KMS-11 (cell line): ENCODE measurements around the gene MYH10.

Source experiments
- H2AFZ ChIP-seq: fragments of 200-600 bp; sonication (generic); 2 replicates; pipeline ENCODE4 v1.6.1; 2016; ENCODE audit warnings: antibody characterized with exemption, mixed run types, low read depth
- H3K27ac ChIP-seq: fragments of 200-600 bp; sonication (generic); 2 replicates; pipeline ENCODE4 v1.6.1; 2016; ENCODE audit warnings: mild to moderate bottlenecking, mixed run types
- H3K27me3 ChIP-seq: fragments of 200-600 bp; sonication (generic); 2 replicates; pipeline ENCODE4 v1.6.1; 2017; ENCODE audit warnings: mild to moderate bottlenecking, low read depth, mixed run types, moderate library complexity; ENCODE audit not compliant: insufficient read depth
- H3K36me3 ChIP-seq: fragments of 200-600 bp; sonication (generic); 2 replicates; pipeline ENCODE4 v1.6.1; 2017; ENCODE audit warnings: mild to moderate bottlenecking, mixed run types; ENCODE audit not compliant: insufficient read depth
- H3K4me1 ChIP-seq: fragments of 200-600 bp; sonication (generic); 2 replicates; pipeline ENCODE4 v1.6.1; 2016; ENCODE audit warnings: mild to moderate bottlenecking, low read depth, mixed run types; ENCODE audit not compliant: poor library complexity, severe bottlenecking
- H3K4me2 ChIP-seq: fragments of 200-600 bp; sonication (generic); 2 replicates; pipeline ENCODE4 v1.7.0; 2016; ENCODE audit warnings: mild to moderate bottlenecking, mixed run types
- H3K4me3 ChIP-seq: fragments of 200-600 bp; sonication (generic); IDR thresholded peaks from 2 replicates; pipeline ENCODE4 v1.6.1; 2017; ENCODE audit warnings: low read depth, low read length, mixed read lengths; ENCODE audit not compliant: insufficient read depth
- H3K79me2 ChIP-seq: fragments of 200-600 bp; sonication (generic); 2 replicates; pipeline ENCODE4 v1.6.1; 2016; ENCODE audit warnings: low read depth, mixed run types; ENCODE audit not compliant: insufficient read depth
- H3K9ac ChIP-seq: fragments of 200-600 bp; sonication (generic); 2 replicates; pipeline ENCODE4 v1.6.1; 2016; ENCODE audit warnings: mild to moderate bottlenecking, mixed run types
- H4K20me1 ChIP-seq: fragments of 200-600 bp; sonication (generic); 2 replicates; pipeline ENCODE4 v1.6.1; 2016; ENCODE audit warnings: mild to moderate bottlenecking, mixed run types; ENCODE audit not compliant: insufficient read depth
- TF ChIP-seq, protein P1 (sequence below): fragments of 200-600 bp; sonication (generic); conservative IDR thresholded peaks from 2 replicates; pipeline ENCODE4 v1.6.1; 2017; ENCODE audit warnings: low read depth, mild to moderate bottlenecking, antibody characterized with exemption, low read length, moderate library complexity, mixed read lengths

Gene MYH10

DNA sequence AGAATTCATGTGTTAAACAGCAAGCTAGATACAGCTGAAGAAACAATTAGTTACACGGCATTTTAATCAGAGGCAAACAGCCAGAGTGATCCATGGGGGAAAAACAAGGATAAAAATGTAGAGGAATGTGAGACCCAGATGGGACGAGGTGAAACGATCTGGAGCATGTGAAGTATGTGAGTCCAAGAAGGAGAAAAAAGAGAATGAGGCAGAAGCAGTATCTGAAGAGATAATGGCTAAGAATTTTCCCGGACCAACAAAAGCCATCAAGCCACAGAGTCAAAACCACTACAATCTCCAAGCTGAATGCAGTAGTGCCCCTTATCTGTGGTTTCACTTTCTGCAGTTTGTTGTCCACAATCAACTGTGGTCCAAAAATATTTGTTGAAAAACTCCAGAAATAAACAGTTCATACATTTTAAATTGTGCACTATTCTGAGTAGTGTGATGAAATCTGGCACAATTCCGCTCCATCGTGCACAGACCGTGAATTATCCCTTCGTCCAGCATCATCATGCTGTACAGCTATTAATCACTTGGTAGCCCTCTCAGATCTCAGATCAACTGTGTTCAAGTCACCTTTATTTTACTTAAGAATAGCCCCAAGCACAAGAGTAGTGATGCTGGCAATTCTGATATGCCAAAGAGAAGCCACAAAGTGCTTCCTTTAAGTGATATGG, 18.8 kb downstream of the MYH10 start:
- H3K4me2 ChIP-seq: peak overlapping the region; percentile 33; the same call in 1 of the 2 replicates
- H3K79me2 ChIP-seq: no peaks in the 10 kb centered on the region
- no peak overlapping the region for H3K9ac ChIP-seq
- no peak overlapping the region for H2AFZ ChIP-seq
- TF ChIP-seq, protein P1, sequence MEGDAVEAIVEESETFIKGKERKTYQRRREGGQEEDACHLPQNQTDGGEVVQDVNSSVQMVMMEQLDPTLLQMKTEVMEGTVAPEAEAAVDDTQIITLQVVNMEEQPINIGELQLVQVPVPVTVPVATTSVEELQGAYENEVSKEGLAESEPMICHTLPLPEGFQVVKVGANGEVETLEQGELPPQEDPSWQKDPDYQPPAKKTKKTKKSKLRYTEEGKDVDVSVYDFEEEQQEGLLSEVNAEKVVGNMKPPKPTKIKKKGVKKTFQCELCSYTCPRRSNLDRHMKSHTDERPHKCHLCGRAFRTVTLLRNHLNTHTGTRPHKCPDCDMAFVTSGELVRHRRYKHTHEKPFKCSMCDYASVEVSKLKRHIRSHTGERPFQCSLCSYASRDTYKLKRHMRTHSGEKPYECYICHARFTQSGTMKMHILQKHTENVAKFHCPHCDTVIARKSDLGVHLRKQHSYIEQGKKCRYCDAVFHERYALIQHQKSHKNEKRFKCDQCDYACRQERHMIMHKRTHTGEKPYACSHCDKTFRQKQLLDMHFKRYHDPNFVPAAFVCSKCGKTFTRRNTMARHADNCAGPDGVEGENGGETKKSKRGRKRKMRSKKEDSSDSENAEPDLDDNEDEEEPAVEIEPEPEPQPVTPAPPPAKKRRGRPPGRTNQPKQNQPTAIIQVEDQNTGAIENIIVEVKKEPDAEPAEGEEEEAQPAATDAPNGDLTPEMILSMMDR: no peak
- no peaks in the 10 kb centered on the region for H4K20me1 ChIP-seq
- H3K27me3 ChIP-seq: no peaks in the 10 kb centered on the region
- no peak overlapping the region for H3K27ac ChIP-seq
- H3K4me3 ChIP-seq: no peak overlapping the region
- H3K36me3 ChIP-seq: no peaks in the 10 kb centered on the region
- H3K4me1 ChIP-seq: peaks cover 11% of the 10 kb centered on the region

- H3K4me3 ChIP-seq: no peak overlapping the region
- no peaks in the 10 kb centered on the region for H3K27me3 ChIP-seq
- no peak overlapping the region for H3K9ac ChIP-seq
- no peak overlapping the region for H3K27ac ChIP-seq
- peaks cover 11% of the 10 kb centered on the region for H3K4me1 ChIP-seq
- H3K79me2 ChIP-seq: no peaks in the 10 kb centered on the region
- H4K20me1 ChIP-seq: no peaks in the 10 kb centered on the region
- no peaks in the 10 kb centered on the region for H3K36me3 ChIP-seq
- H3K4me2 ChIP-seq: peak overlapping the region; percentile 33; the same call in 1 of the 2 replicates
- TF ChIP-seq, protein P1: no peak
- no peak overlapping the region for H2AFZ ChIP-seq
Observed at GRCh38 chr17:8611137-8611536, 19.4 kb downstream of the MYH10 start.

- Histone ChIP-seq H3K9ac (no peak overlapping the region), H3K36me3 (no peaks in the 10 kb centered on the region), H3K4me3 (no peak overlapping the region), H3K79me2 (no peaks in the 10 kb centered on the region), H3K4me1 (peaks cover 11% of the 10 kb centered on the region), H2AFZ (no peak overlapping the region), H4K20me1 (no peaks in the 10 kb centered on the region), H3K4me2 (no peak overlapping the region), H3K27ac (no peak overlapping the region), H3K27me3 (no peaks in the 10 kb centered on the region)
- TF ChIP-seq, protein P1: no peak
Observed at GRCh38 chr17:8610558-8610957, 20.0 kb downstream of the MYH10 start.

DNA sequence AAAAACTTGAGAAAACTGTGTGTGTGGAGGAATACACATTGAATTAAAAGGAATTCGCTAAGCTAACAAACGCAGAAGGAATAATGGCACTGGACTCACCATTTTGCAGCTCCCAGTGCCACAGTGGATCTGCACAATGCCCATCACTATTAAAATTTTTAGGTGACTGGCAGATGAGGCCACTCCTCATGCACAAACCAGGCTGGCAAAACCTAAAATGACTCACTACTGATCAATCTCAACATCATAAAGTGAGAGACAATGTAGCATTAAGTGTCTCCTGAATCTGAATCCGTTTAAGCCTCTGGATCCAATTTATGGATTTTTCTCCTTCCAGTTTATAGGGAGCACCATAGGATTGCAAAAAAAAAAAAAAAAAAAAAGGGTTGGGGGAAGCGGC, 20.6 kb downstream of the MYH10 start:
- no peaks in the 10 kb centered on the region for H3K27me3 ChIP-seq

More for the DNA sequence above, 20.6 kb downstream of the MYH10 start:
- no peak overlapping the region for H3K4me2 ChIP-seq
- peaks cover 11% of the 10 kb centered on the region for H3K4me1 ChIP-seq
- H4K20me1 ChIP-seq: no peaks in the 10 kb centered on the region
- TF ChIP-seq, protein P1: no peak
- H3K36me3 ChIP-seq: no peaks in the 10 kb centered on the region
- no peak overlapping the region for H3K27ac ChIP-seq
- H3K9ac ChIP-seq: no peak overlapping the region
- H2AFZ ChIP-seq: no peak overlapping the region
- no peaks in the 10 kb centered on the region for H3K79me2 ChIP-seq
- H3K4me3 ChIP-seq: no peak overlapping the region
